Measurements from ENCODE around the gene SMIM30.
A peak's percentile ranks its signal among the peaks of the same experiment; 100 is the strongest.

SMIM30 gene

DNA sequence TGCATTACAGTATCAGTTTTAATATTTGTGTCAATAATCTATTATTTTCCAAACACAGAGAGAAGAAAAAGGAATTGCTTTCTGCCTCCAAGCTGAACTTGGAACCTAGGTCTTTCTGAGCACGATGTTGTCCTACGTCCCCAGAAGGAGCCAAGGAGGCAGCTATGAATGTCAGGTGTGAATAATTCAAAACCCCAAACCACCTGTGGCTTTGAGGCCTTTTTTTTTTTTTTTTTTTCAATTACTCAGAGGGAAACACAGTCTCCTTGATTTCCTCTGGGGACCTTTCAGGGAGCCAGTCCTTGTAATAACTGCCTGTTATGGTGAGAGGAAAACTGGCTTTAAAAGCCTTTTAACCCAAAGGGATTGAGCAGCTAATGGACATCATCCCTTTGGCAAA is 40.0 kb downstream of the SMIM30 start:
- H3K4me3 ChIP-seq (replicated peaks; ENCODE audit: low read depth, low read length) = no peak overlapping the region
- no peak for DNase-seq (ENCODE audit: low read depth)
- TF ChIP-seq, protein P1, sequence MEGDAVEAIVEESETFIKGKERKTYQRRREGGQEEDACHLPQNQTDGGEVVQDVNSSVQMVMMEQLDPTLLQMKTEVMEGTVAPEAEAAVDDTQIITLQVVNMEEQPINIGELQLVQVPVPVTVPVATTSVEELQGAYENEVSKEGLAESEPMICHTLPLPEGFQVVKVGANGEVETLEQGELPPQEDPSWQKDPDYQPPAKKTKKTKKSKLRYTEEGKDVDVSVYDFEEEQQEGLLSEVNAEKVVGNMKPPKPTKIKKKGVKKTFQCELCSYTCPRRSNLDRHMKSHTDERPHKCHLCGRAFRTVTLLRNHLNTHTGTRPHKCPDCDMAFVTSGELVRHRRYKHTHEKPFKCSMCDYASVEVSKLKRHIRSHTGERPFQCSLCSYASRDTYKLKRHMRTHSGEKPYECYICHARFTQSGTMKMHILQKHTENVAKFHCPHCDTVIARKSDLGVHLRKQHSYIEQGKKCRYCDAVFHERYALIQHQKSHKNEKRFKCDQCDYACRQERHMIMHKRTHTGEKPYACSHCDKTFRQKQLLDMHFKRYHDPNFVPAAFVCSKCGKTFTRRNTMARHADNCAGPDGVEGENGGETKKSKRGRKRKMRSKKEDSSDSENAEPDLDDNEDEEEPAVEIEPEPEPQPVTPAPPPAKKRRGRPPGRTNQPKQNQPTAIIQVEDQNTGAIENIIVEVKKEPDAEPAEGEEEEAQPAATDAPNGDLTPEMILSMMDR (IDR thresholded peaks at IDR 0.05; ENCODE audit: low read length, missing control alignments) = no peak

DNA sequence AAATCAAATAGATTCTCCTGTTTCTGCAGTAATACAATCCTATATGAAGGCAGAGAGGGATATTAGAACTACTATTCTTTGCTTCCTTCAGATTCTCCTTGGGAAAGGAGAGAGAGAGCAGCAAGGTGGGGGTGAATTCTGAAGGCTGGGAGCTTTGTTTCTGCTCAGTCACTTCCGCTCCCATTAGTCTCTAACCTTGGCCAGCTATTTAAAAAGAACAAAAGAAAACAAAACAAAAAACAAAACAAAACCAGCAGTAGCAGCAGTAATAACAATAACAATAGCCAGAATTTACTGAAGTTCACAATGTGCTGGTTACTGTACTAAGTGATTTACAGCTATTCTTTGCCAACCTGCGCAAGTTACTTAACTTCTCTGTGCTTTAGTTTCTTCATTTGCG is 41.7 kb downstream of the SMIM30 start:
- TF ChIP-seq, protein P1 (IDR thresholded peaks at IDR 0.05; ENCODE audit: low read length, missing control alignments) = no peak
- no peak for DNase-seq (ENCODE audit: low read depth)
- no peak overlapping the region for H3K4me3 ChIP-seq (replicated peaks; ENCODE audit: low read depth, low read length)

DNA sequence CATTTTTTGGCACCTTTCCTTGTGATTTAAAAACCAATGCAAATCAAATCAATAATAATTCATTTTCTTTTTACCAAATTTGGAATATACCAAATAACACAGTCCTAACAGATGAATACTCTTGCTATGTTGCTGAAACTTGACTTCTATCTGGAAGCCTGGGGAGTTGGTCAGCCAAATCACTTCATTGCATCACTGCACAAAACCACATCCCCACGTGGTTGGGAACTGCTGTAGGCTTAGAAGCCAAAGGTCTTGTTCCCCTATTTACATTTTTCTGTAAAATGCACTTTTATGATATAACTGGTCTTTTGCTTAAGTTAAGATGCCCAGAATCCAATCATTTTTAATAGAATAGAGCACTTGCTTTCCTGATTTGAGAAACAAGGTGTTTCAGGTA is 46.9 kb downstream of the SMIM30 start:
- TF ChIP-seq, protein P1 (IDR thresholded peaks at IDR 0.05; ENCODE audit: low read length, missing control alignments) = no peak

More for the DNA sequence above, 46.9 kb downstream of the SMIM30 start:
- no peak overlapping the region for H3K4me3 ChIP-seq (replicated peaks; ENCODE audit: low read depth, low read length)
- DNase-seq (ENCODE audit: low read depth) = peak; percentile 8
